A549 (cell line): ENCODE measurements around the gene LINC00305.

Source experiments
- CHD4 ChIP-seq: fragments of 200-600 bp; sonication (generic); IDR thresholded peaks from 2 replicates; pipeline ENCODE4 v1.6.1; 2016; ENCODE audit warnings: antibody characterized with exemption, mild to moderate bottlenecking, borderline replicate concordance
- ESRRA ChIP-seq: fragments of 150-350 bp; IDR thresholded peaks from 2 replicates; pipeline ENCODE4 v1.6.1; 2014; ENCODE audit warnings: mild to moderate bottlenecking, low read length, borderline replicate concordance
- JUN ChIP-seq, 2 experiments: fragments of >200 bp; sonication (Bioruptor Twin); formaldehyde crosslinking; IDR thresholded peaks; 2 replicates in 1 of 2; 3 replicates in 1 of 2; pipeline ENCODE4 v1.6.1; 2016 to 2017
- KDM1A ChIP-seq: fragments of 200-600 bp; sonication (generic); IDR thresholded peaks from 2 replicates; pipeline ENCODE4 v1.6.1; 2016; ENCODE audit warnings: low read depth, mild to moderate bottlenecking
- POLR2A ChIP-seq: IDR thresholded peaks from 2 replicates; pipeline ENCODE4 v1.6.1; 2012; ENCODE audit warnings: mild to moderate bottlenecking, low read length
- ZFP36 ChIP-seq: fragments of 450-650 bp; IDR thresholded peaks from 2 replicates; pipeline ENCODE4 v1.6.1; 2014; ENCODE audit warnings: borderline replicate concordance; ENCODE audit not compliant: partially characterized antibody
- ZNF302 ChIP-seq: fragments of 250-450 bp; sonication (Bioruptor Pico); IDR thresholded peaks from 2 replicates; pipeline ENCODE4 v1.9.0; 2021; ENCODE audit warnings: inconsistent platforms, mild to moderate bottlenecking, moderate library complexity
- TF ChIP-seq, protein P1 (sequence below): fragments of 250-450 bp; sonication (Bioruptor Pico); IDR thresholded peaks from 2 replicates; pipeline ENCODE4 v1.5.0; 2021; ENCODE audit warnings: mild to moderate bottlenecking, moderate library complexity, borderline replicate concordance
- TF ChIP-seq, protein P2 (sequence below): fragments of >200 bp; sonication (Bioruptor Twin); formaldehyde crosslinking; IDR thresholded peaks from 3 replicates; pipeline ENCODE4 v1.5.1; 2016
- TF ChIP-seq, protein P3 (sequence below): fragments of 150-350 bp; IDR thresholded peaks from 2 replicates; pipeline ENCODE4 v1.6.1; 2014; ENCODE audit warnings: low read depth, mild to moderate bottlenecking, low read length
- TF ChIP-seq, protein P4 (sequence below): fragments of 450-650 bp; IDR thresholded peaks from 2 replicates; pipeline ENCODE4 v1.6.1; 2014; ENCODE audit warnings: antibody characterized with exemption
- TF ChIP-seq, protein P5 (sequence below): fragments of 200-600 bp; sonication (generic); IDR thresholded peaks from 2 replicates; pipeline ENCODE4 v1.6.1; 2016; ENCODE audit warnings: antibody characterized with exemption, mild to moderate bottlenecking, moderate library complexity

DNA sequence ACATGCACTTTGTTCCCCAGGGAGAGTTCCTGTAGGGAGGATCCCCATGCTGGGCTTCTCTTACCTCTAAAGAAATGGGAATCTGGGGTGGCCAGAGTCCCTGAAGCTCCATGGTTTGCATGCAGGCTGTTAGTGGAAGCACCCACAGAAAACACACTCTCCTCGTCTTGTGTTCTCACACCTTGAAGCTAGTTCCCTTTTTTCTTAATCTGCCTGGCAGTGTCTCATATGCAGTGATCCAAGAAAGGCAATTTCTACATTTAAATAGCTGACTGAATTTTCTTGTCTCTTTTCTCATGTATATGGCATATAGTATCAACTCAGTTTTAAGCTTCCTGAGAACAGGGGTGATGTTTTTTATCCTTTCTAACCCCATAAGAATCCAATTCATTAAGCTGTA lies 65.0 kb downstream of the LINC00305 start:
- TF ChIP-seq ESRRA, result no peak
- no peak for TF ChIP-seq POLR2A
- TF ChIP-seq, protein P1, sequence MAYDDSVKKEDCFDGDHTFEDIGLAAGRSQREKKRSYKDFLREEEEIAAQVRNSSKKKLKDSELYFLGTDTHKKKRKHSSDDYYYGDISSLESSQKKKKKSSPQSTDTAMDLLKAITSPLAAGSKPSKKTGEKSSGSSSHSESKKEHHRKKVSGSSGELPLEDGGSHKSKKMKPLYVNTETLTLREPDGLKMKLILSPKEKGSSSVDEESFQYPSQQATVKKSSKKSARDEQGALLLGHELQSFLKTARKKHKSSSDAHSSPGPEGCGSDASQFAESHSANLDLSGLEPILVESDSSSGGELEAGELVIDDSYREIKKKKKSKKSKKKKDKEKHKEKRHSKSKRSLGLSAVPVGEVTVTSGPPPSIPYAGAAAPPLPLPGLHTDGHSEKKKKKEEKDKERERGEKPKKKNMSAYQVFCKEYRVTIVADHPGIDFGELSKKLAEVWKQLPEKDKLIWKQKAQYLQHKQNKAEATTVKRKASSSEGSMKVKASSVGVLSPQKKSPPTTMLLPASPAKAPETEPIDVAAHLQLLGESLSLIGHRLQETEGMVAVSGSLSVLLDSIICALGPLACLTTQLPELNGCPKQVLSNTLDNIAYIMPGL, result no peak
- TF ChIP-seq, protein P2, sequence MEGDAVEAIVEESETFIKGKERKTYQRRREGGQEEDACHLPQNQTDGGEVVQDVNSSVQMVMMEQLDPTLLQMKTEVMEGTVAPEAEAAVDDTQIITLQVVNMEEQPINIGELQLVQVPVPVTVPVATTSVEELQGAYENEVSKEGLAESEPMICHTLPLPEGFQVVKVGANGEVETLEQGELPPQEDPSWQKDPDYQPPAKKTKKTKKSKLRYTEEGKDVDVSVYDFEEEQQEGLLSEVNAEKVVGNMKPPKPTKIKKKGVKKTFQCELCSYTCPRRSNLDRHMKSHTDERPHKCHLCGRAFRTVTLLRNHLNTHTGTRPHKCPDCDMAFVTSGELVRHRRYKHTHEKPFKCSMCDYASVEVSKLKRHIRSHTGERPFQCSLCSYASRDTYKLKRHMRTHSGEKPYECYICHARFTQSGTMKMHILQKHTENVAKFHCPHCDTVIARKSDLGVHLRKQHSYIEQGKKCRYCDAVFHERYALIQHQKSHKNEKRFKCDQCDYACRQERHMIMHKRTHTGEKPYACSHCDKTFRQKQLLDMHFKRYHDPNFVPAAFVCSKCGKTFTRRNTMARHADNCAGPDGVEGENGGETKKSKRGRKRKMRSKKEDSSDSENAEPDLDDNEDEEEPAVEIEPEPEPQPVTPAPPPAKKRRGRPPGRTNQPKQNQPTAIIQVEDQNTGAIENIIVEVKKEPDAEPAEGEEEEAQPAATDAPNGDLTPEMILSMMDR, result no peak
- no peak for TF ChIP-seq CHD4
- no peak for TF ChIP-seq ZNF302 (CRISPR knock-in tag)
- TF ChIP-seq, protein P3, sequence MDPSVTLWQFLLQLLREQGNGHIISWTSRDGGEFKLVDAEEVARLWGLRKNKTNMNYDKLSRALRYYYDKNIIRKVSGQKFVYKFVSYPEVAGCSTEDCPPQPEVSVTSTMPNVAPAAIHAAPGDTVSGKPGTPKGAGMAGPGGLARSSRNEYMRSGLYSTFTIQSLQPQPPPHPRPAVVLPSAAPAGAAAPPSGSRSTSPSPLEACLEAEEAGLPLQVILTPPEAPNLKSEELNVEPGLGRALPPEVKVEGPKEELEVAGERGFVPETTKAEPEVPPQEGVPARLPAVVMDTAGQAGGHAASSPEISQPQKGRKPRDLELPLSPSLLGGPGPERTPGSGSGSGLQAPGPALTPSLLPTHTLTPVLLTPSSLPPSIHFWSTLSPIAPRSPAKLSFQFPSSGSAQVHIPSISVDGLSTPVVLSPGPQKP, result no peak
- no peak for TF ChIP-seq ZFP36
- TF ChIP-seq, protein P4, sequence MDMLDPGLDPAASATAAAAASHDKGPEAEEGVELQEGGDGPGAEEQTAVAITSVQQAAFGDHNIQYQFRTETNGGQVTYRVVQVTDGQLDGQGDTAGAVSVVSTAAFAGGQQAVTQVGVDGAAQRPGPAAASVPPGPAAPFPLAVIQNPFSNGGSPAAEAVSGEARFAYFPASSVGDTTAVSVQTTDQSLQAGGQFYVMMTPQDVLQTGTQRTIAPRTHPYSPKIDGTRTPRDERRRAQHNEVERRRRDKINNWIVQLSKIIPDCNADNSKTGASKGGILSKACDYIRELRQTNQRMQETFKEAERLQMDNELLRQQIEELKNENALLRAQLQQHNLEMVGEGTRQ, result no peak
- no peak for TF ChIP-seq JUN (IDR thresholded peaks at IDR 0.05)
- no peak for TF ChIP-seq KDM1A
- TF ChIP-seq, protein P5, sequence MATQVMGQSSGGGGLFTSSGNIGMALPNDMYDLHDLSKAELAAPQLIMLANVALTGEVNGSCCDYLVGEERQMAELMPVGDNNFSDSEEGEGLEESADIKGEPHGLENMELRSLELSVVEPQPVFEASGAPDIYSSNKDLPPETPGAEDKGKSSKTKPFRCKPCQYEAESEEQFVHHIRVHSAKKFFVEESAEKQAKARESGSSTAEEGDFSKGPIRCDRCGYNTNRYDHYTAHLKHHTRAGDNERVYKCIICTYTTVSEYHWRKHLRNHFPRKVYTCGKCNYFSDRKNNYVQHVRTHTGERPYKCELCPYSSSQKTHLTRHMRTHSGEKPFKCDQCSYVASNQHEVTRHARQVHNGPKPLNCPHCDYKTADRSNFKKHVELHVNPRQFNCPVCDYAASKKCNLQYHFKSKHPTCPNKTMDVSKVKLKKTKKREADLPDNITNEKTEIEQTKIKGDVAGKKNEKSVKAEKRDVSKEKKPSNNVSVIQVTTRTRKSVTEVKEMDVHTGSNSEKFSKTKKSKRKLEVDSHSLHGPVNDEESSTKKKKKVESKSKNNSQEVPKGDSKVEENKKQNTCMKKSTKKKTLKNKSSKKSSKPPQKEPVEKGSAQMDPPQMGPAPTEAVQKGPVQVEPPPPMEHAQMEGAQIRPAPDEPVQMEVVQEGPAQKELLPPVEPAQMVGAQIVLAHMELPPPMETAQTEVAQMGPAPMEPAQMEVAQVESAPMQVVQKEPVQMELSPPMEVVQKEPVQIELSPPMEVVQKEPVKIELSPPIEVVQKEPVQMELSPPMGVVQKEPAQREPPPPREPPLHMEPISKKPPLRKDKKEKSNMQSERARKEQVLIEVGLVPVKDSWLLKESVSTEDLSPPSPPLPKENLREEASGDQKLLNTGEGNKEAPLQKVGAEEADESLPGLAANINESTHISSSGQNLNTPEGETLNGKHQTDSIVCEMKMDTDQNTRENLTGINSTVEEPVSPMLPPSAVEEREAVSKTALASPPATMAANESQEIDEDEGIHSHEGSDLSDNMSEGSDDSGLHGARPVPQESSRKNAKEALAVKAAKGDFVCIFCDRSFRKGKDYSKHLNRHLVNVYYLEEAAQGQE, result no peak
